ENCODE data around the gene ODAD4. TPM values are rescaled to one million over a fixed set of nuclear protein-coding genes. Genes with fewer than 3 reads are reported as not detected.
A peak's percentile ranks its signal among the peaks of the same experiment; 100 is the strongest.

ODAD4 gene
- total and polyA plus RNA-seq, 2 of the 8 experiments (the other 6 are each of a cell fraction or from before 2014, with no cell fraction given): 0.48 to 1.3 TPM

DNA sequence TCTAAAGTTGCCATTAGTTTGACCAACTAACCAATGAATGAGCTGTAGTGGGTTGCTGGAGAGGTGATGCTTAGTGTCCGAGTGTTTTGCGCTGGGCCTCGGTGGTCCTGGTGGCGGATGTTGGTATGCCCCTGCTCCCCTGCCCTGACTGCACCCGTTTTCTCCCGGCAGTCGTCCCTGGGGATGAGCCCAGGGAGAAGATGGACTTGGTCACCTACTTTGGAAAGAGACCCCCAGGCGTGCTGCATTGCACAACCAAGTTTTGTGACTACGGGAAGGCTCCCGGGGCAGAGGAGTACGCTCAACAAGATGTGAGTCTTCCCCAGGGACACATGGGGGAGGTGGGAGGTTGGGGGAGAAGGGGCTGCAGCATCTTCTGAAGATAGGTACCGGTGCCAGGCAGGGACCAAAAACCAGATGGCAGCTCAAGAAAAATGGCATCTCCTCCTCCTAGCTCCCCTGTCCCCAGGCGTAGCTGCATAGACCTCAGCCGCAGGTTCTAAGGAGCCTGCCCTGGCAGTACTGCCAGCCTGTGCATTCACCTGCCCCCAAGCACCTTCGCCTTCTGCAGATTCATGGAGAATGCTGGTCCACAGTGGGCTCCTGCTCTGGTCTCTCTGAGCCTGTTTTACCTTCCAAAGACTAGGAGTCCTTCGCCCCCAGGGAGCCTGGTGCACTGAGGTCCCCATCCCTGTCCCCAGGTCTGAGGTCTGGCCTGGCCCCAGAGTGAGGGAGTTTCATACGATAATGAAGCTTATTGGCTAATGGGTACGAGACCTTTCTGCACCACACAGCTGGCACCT, 41.5 kb downstream of the ODAD4 start:
- Histone ChIP-seq H3K23me2 (ENCODE audit: low read depth, low read length) (peaks cover 2% of the 10 kb centered on the region; the same call in 1 of the 2 replicates), H4K8ac (ENCODE audit: extremely low read depth, insufficient read depth, low read length) (peak overlapping the region; percentile 59; the same call in 1 of the 2 replicates), H3K18ac (ENCODE audit: extremely low read depth, low read length) (no peak overlapping the region), H2AFZ (ENCODE audit: low read length) (no peak overlapping the region), H2BK12ac (ENCODE audit: low read depth, low read length) (no peak overlapping the region), H3K79me2 (ENCODE audit: control insufficient read depth in 1 of 2, insufficient read depth in 2 of 2, low read length in 2 of 2) (no peaks in the 10 kb centered on the region), H3K4me2 (ENCODE audit: insufficient read depth in 1 of 2, low read depth in 2 of 2, low read length in 2 of 2) (no peak overlapping the region), H2AK5ac (ENCODE audit: low read depth, low read length) (no peak overlapping the region), H3K79me1 (ENCODE audit: low read depth, low read length) (peaks cover 3% of the 10 kb centered on the region; the same call in 1 of the 2 replicates), H3K4ac (replicated peaks; ENCODE audit: insufficient read length, low read depth, low read length) (no peak overlapping the region), H4K20me1 (replicated peaks in 1 of 2; ENCODE audit: control insufficient read depth in 1 of 2, insufficient read depth in 2 of 2, low read length in 2 of 2) (peaks cover 2 to 19% of the 10 kb centered on the region in 2 experiments), H2BK15ac (ENCODE audit: low read length) (no peak overlapping the region), H3K23ac (ENCODE audit: insufficient read length) (no peak overlapping the region), H2BK120ac (replicated peaks; ENCODE audit: low read depth, low read length) (no peak overlapping the region), H2BK20ac (ENCODE audit: low read length) (no peak overlapping the region), H4K91ac (replicated peaks; ENCODE audit: insufficient read length, low read length) (no peak overlapping the region), H3K14ac (ENCODE audit: insufficient read length) (no peak overlapping the region), H3K36me3 (ENCODE audit: control insufficient read depth in 2 of 4, insufficient read depth in 4 of 4, low read length in 3 of 4) (peaks cover 23 to 51% (median 46%) of the 10 kb centered on the region in 4 experiments), H3K9ac (replicated peaks in 1 of 4; ENCODE audit: extremely low read depth in 1 of 4, low read depth in 3 of 4, low read length in 3 of 4) (no peak overlapping the region), H3K27ac (ENCODE audit: low read depth, low read length) (no peak overlapping the region), H3K56ac (replicated peaks; ENCODE audit: insufficient read length, low read depth, low read length) (no peak overlapping the region), H3K4me1 (replicated peaks in 1 of 4; ENCODE audit: control insufficient read depth in 3 of 4, insufficient read depth in 4 of 4, low read length in 3 of 4) (peaks cover 0 to 5% (median 2%) of the 10 kb centered on the region in 4 experiments; a peak in 5 of 7 replicates), H3K9me3 (ENCODE audit: insufficient read depth in 2 of 2, low read depth in 1 of 2, low read length in 1 of 2) (no peaks in the 10 kb centered on the region), H3K27me3 (replicated peaks in 1 of 4; ENCODE audit: control insufficient read depth in 3 of 4, extremely low read depth in 1 of 4, insufficient read depth in 3 of 4, low read length in 3 of 4) (no peaks in the 10 kb centered on the region), H2BK5ac (ENCODE audit: low read depth, low read length) (no peak overlapping the region), H4K5ac (ENCODE audit: insufficient read length, low read depth, low read length) (no peak overlapping the region), H3K4me3 (ENCODE audit: extremely low read depth in 1 of 4, insufficient read depth in 2 of 4, low read depth in 3 of 4, low read length in 4 of 4) (no peak overlapping the region)
- ChIA-PET POLR2A (ENCODE audit: partially characterized antibody) (interaction anchor here (0.8 to 1.9 kb wide), 8 partner anchors 11 to 107 kb away, joined by 3 to 6 read pairs (median 4); partner anchors contain the start of gene KLHL11), CTCF (ENCODE audit: partially characterized antibody) (interaction anchor here (6.5 kb wide), 1 partner anchor 8 kb away, joined by 60 read pairs; the partner anchor contains the start of gene CNP)
- FAIRE-seq (no peak), DNase-seq (ENCODE audit: low read depth in 1 of 2, low spot score in 2 of 2) (no peak)
- 88% methylated on average over 17 of the region's 18 CpGs; no CpG with 5 or more reads in 1 of the 2 experiments for WGBS, 2 experiments (ENCODE audit: extremely low coverage in 1 of 2, insufficient coverage in 1 of 2, insufficient read length in 1 of 2, insufficient replicate concordance in 2 of 2, low coverage in 1 of 2, low lambda C conversion rate in 2 of 2, missing lambda C conversion rate in 1 of 2)
- TF ChIP-seq RFX5 (IDR thresholded peaks at IDR 0.05; ENCODE audit: borderline replicate concordance, low read depth, low read length) (no peak), FOSL1 (IDR thresholded peaks at IDR 0.05; ENCODE audit: insufficient read depth, low read depth, low read length) (no peak), SUZ12 (IDR thresholded peaks at IDR 0.05; ENCODE audit: low read length) (no peak), SIRT6 (IDR thresholded peaks at IDR 0.05; ENCODE audit: low read length) (no peak), KDM5A (IDR thresholded peaks at IDR 0.05; ENCODE audit: low read length) (no peak), GABPA (IDR thresholded peaks at IDR 0.05; ENCODE audit: borderline replicate concordance, insufficient read depth, low read length) (no peak), CHD2 (IDR thresholded peaks at IDR 0.05; ENCODE audit: low read length) (no peak), BCL11A (IDR thresholded peaks at IDR 0.05; ENCODE audit: low read depth in 2 of 2, low read length in 2 of 2) (no peak), HDAC2 (IDR thresholded peaks at IDR 0.05; ENCODE audit: borderline replicate concordance in 1 of 2, low read depth in 2 of 2, low read length in 2 of 2) (no peak), CTBP2 (IDR thresholded peaks at IDR 0.05; ENCODE audit: borderline replicate concordance, insufficient read depth, insufficient read length, low read length) (no peak), EZH2 (IDR thresholded peaks at IDR 0.05; ENCODE audit: low read depth, low read length, severe bottlenecking) (no peak)

All from H1 (cell line).